Stomach (tissue), 9 donors: ENCODE results near the gene CD44. TPM values are rescaled to one million over a fixed set of nuclear protein-coding genes. Genes with fewer than 3 reads are reported as not detected.

Experiments used
- DNase-seq, 2 donors: peaks; one replicate each; pipeline versions ENCODE4 v3.0.0 to v3.0.0-alpha.2; 2013 to 2019
- H3K27ac ChIP-seq, 5 donors: fragments of 200-600 bp in 4 of 5; sonication (generic) in 4 of 5; one replicate each; pipeline ENCODE4 v1.5.1; 2013 to 2019; ENCODE audit warnings: mild to moderate bottlenecking in 1 of 5, moderate library complexity in 1 of 5
- H3K27me3 ChIP-seq, 3 donors: fragments of 200-600 bp; sonication (generic); one replicate each; pipeline ENCODE4 v1.5.1; 2017 to 2019; ENCODE audit warnings: mixed run types in 1 of 3
- H3K36me3 ChIP-seq, 4 donors: fragments of 200-600 bp; sonication (generic); 1 replicate in 3 of 4; 2 replicates in 1 of 4; pipeline ENCODE4 v1.5.1; 2016 to 2019
- H3K4me1 ChIP-seq, 4 donors: fragments of 200-600 bp; sonication (generic); one replicate each; pipeline ENCODE4 v1.5.1; 2016 to 2019
- H3K4me3 ChIP-seq, 4 donors: fragments of 200-600 bp; sonication (generic) in 3 of 4; one replicate each; pipeline ENCODE4 v1.5.1; 2016 to 2019; ENCODE audit warnings: mild to moderate bottlenecking in 1 of 4
- H3K9me3 ChIP-seq, 4 donors: fragments of 200-600 bp; sonication (generic); one replicate each; pipeline ENCODE4 v1.5.1; 2016 to 2019
- CTCF ChIP-seq, 7 experiments: fragments of 450-650 bp in 4 of 7; fragments of 200-600 bp in 3 of 7; sonication (generic) in 3 of 7; IDR thresholded peaks; one replicate each; pipeline ENCODE4 v1.5.1; 2016 to 2019; ENCODE audit warnings: antibody characterized with exemption in 7 of 7, control low read depth in 2 of 7, mild to moderate bottlenecking in 1 of 7
- EP300 ChIP-seq: sonication (generic); formaldehyde crosslinking; IDR thresholded peaks from one replicate; pipeline ENCODE4 v1.6.1; 2017; ENCODE audit warnings: antibody characterized with exemption
- POLR2A ChIP-seq, 4 donors: fragments of 450-650 bp; IDR thresholded peaks; one replicate each; pipeline ENCODE4 v1.6.1; 2016; ENCODE audit warnings: antibody characterized with exemption in 4 of 4, control low read depth in 2 of 4, mild to moderate bottlenecking in 1 of 4, moderate library complexity in 1 of 4
- POLR2AphosphoS5 ChIP-seq, 3 donors: sonication (generic); formaldehyde crosslinking; IDR thresholded peaks; one replicate each; pipeline ENCODE4 v1.6.1; 2016; ENCODE audit warnings: antibody characterized with exemption in 3 of 3
- WGBS, 5 donors: extraction: QIAGEN DNeasy Blood & Tissue Kit in 3 of 5; methylation state at CpG; one replicate each; pipeline versions ENCODE4 v1.1.5 to v1.1.7; 2013 to 2018; 5-methylcytosine and 5-hydroxymethylcytosine counted together
- intact Hi-C: fragments of 100-400 bp; cut with DNase I; formaldehyde crosslinking; loops from one replicate; pipeline ENCODE4 v1.15.1; 2023; ENCODE audit warnings: low total_unique reads
- polyA plus RNA-seq, 3 donors: library from polyadenylated mRNA; stranded (reverse); fragments of 200-250 nt; gene quantifications; one replicate each; pipeline ENCODE4 v1.2.3, GENCODE V29; 2013
- total RNA-seq, 5 donors: library from RNA; depleted of rRNA; stranded (reverse); fragments of >200 nt; gene quantifications; one replicate each; pipeline versions ENCODE4 v1.1.0 to v1.2.3, GENCODE V29; 2014 to 2016
- donor health status: healthy with polysubstance abuse.
- donor health status: Bipolar disorder and iron deficiency.
- donor health status: healthy.

Gene CD44
- total and polyA plus RNA-seq, 8 donors = 47.5 to 229 (median 102) TPM

GRCh38 chr11:35241083-35241482, 102.1 kb downstream of the CD44 start:
- no peak for DNase-seq
- H3K36me3 ChIP-seq = no peaks in the 10 kb centered on the region
- TF ChIP-seq EP300 (no peak), POLR2AphosphoS5 (IDR thresholded peaks at IDR 0.05) (no peak), POLR2A (IDR thresholded peaks at IDR 0.05) (no peak), CTCF (IDR thresholded peaks at IDR 0.05) (no peak)
- WGBS, 5 donors = 95 to 97% (median 97%) methylated on average over 1 of the region's 1 CpG
- H3K27ac ChIP-seq = no peak overlapping the region
- H3K4me1 ChIP-seq = peaks cover 5 to 32% (median 13%) of the 10 kb centered on the region in 4 donors
- intact Hi-C loops = no loop called here
- no peaks in the 10 kb centered on the region for H3K9me3 ChIP-seq
- H3K27me3 ChIP-seq = no peaks in the 10 kb centered on the region
- H3K4me3 ChIP-seq = no peak overlapping the region

- intact Hi-C loops = no loop called here
- DNase-seq = no peak
- 89 to 100% (median 100%) methylated on average over 1 of the region's 1 CpG for WGBS, 5 donors
- no peaks in the 10 kb centered on the region for H3K27me3 ChIP-seq
- H3K27ac ChIP-seq = no peak overlapping the region
- no peak overlapping the region for H3K4me3 ChIP-seq
- H3K9me3 ChIP-seq = no peaks in the 10 kb centered on the region
- TF ChIP-seq CTCF (IDR thresholded peaks at IDR 0.05) (no peak), EP300 (no peak), POLR2AphosphoS5 (IDR thresholded peaks at IDR 0.05) (no peak), POLR2A (IDR thresholded peaks at IDR 0.05) (no peak)
- H3K36me3 ChIP-seq = no peaks in the 10 kb centered on the region
- peaks cover under 1 to 27% (median 9%) of the 10 kb centered on the region in 4 donors for H3K4me1 ChIP-seq
These were observed 102.6 kb downstream of the CD44 start for GRCh38 chr11:35241531-35241930.

DNA sequence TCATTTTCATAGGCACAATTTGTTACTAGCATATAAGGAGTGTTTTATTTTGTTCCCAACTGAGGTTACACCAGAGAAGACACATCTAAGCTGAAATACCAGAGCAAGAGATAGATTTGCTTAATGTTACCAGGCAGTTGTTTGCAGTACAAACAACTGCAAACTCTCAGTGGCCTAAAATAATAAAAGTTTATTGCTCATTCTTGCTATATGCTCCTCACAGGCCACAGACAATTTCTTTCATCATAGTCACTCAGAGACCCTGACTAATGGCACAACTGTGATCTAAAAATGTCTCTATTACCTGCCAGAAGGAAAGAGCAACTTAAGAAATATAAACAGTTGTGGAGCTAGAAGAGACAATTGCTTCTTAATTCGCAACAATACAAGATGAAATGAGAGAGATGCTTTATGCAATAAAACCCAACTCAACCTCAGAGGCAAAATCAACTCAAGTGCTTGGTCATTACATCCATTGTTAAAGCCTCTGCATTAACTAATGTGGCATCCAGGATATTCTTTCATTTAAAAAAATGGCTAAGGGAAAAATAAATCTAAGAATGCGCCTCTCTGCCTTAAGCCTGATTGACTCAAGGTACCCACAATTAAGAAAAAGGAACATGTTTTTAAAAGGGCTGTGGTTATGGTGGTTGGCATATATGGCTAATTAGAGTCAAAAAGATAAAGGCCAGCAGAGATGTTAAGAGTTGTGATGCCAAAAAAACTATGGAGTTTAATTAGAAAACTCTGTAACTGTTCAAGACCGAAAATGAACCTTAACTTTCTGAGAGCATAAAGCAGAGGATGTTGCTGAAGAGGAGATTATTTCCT, 103.7 kb downstream of the CD44 start:
- H3K27ac ChIP-seq = no peak overlapping the region
- DNase-seq = no peak
- no peaks in the 10 kb centered on the region for H3K27me3 ChIP-seq
- no peak for TF ChIP-seq POLR2AphosphoS5 (IDR thresholded peaks at IDR 0.05)
- no peak for TF ChIP-seq CTCF (IDR thresholded peaks at IDR 0.05)
- no peak for TF ChIP-seq POLR2A (IDR thresholded peaks at IDR 0.05)
- TF ChIP-seq EP300 = no peak
- intact Hi-C loops = no loop called here
- no peaks in the 10 kb centered on the region for H3K9me3 ChIP-seq
- H3K36me3 ChIP-seq = no peaks in the 10 kb centered on the region
- H3K4me1 ChIP-seq = peaks cover 0 to 18% (median 6%) of the 10 kb centered on the region in 4 donors
- H3K4me3 ChIP-seq = no peak overlapping the region
- 88 to 95% (median 90%) methylated on average over 3 of the region's 3 CpGs for WGBS, 5 donors

GRCh38 chr11:35243774-35244173, 104.8 kb downstream of the CD44 start:
- Histone ChIP-seq H3K9me3 (no peaks in the 10 kb centered on the region), H3K4me1 (peaks cover 0 to 11% (median 3%) of the 10 kb centered on the region in 4 donors), H3K4me3 (no peak overlapping the region), H3K36me3 (no peaks in the 10 kb centered on the region), H3K27ac (no peak overlapping the region), H3K27me3 (no peaks in the 10 kb centered on the region)
- 92 to 97% (median 95%) methylated on average over 2 of the region's 2 CpGs for WGBS, 5 donors
- no peak for TF ChIP-seq CTCF (IDR thresholded peaks at IDR 0.05)
- no peak for TF ChIP-seq EP300
- no peak for DNase-seq
- intact Hi-C loops = no loop called here
